ENCODE data around the gene PABPN1.

The PABPN1 gene

GRCh38 chr14:23358553-23359166 lies 37.4 kb downstream of the PABPN1 start:
- DNase-seq: no peak

- no peak for DNase-seq
Observed at GRCh38 chr14:23359167-23359626, 37.9 kb downstream of the PABPN1 start.

GRCh38 chr14:23359722-23360447 lies 38.6 kb downstream of the PABPN1 start:
- DNase-seq: no peak

GRCh38 chr14:23360496-23360895 lies 39.2 kb downstream of the PABPN1 start:
- DNase-seq: no peak

- DNase-seq: no peak
Observed at GRCh38 chr14:23361320-23361719, 40.1 kb downstream of the PABPN1 start.

GRCh38 chr14:23361763-23362162 lies 40.5 kb downstream of the PABPN1 start:
- no peak for DNase-seq

- no peak for DNase-seq
Observed at GRCh38 chr14:23362200-23362599, 40.9 kb downstream of the PABPN1 start.

- DNase-seq: no peak
Observed at GRCh38 chr14:23364164-23365035, 43.1 kb downstream of the PABPN1 start.

GRCh38 chr14:23365036-23365731 lies 43.9 kb downstream of the PABPN1 start, which contains the start of gene EFS:
TSS of gene EFS (minus strand) at chr14:23365172. CDS start at chr14:23365025, 147 bp downstream.
- no peak for DNase-seq

GRCh38 chr14:23365732-23366425 lies 44.6 kb downstream of the PABPN1 start:
- DNase-seq: no peak

GRCh38 chr14:23366426-23366921 lies 45.2 kb downstream of the PABPN1 start:
- DNase-seq: no peak

- no peak for DNase-seq
Observed at GRCh38 chr14:23370221-23370620, 49.0 kb downstream of the PABPN1 start.

- no peak for DNase-seq
Observed at GRCh38 chr14:23371865-23372264, 50.6 kb downstream of the PABPN1 start.

- DNase-seq: no peak
Observed at GRCh38 chr14:23372509-23372908, 51.3 kb downstream of the PABPN1 start, which contains the start of gene IL25. TSS of gene IL25 (plus strand) at chr14:23372809.

GRCh38 chr14:23373041-23373440 lies 51.8 kb downstream of the PABPN1 start:
- no peak for DNase-seq

Data from T-helper 2 cell (primary cell).